T-helper 9 cell (primary cell): ENCODE data around the gene SLC25A22.

Experiments used
- DNase-seq: peaks from one replicate; pipeline ENCODE4 v3.0.0-alpha.2; 2020

The SLC25A22 gene

DNA sequence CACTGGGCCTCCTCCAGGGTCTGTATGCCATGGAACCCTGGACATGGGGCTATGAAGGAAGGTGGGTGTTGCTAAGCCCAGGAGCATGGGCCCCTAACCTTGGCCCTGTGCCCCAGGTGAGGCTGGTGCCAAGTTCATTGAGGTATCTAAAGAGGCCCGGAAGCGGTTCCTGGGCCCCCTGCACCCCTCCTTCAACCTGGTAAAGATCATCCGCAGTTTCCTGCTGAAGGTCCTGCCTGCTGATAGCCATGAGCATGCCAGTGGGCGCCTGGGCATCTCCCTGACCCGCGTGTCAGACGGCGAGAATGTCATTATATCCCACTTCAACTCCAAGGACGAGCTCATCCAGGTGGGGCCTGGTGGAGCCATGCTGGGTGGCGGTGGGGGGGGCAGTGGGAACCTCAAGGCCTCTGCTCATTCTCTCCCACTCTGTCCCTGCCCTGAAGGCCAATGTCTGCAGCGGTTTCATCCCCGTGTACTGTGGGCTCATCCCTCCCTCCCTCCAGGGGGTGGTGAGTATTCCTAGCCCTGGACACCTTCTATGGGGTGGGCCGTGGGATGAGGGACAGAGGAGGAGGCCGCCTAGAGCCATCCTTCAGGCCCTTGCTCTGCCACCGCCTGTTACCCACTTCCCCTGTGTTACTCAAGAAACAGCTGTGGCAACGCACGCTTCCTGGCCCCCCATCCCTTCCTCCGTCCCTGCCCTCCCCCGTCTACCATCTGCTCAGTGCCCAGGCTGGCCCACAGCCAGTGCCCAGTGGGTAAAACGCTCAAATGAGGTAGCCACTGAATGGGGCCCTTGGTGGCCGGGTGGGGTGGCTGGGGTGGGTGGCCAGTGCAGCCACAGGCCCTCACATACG lies 23.7 kb upstream of the SLC25A22 start:
- no peak for DNase-seq

- DNase-seq: no peak
Observed at GRCh38 chr11:820655-821511, 22.8 kb upstream of the SLC25A22 start.

GRCh38 chr11:819943-820649 lies 22.0 kb upstream of the SLC25A22 start:
- peak; percentile 94 for DNase-seq

- peak; percentile 92 for DNase-seq
Observed at GRCh38 chr11:819129-819931, 21.2 kb upstream of the SLC25A22 start.

DNA sequence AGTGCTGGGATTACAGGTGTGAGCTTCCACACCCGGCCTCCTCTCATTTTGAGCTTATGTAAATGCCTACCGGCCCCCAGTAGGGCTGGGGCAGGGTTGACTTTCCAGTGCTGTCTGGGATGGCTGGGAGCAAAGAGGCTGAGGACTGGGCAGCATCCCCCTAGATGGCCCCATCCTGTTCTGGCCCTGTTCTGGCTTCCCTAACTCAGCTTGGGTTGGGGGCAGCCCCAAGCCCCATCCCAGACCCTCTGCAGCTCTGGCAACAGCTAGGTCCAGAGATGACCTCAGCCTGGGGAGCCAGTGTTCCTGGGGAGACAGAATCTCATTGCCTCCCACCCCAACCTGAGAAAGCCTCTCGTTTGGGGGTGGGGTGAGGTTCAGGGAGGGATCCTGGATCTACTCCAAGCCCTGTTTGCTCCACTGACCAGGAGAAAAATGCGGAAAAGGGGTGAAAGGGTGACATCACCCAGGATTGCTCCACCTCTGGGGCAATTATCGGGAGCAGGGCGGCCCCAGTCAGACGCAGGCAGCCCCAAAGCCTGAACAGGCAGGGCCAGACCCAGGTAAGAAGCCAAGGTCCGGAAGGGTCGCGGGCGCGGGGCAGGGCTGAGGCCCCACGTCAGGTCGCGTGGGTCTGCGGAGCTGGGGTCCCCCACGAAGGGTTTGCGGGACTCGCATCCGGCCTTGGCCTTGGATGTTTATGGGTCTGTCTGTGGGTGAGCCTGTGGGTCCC lies 20.5 kb upstream of the SLC25A22 start, which contains the start of gene PNPLA2:
PNPLA2 (plus strand) TSS at position 519 of the 733 bp plus-strand sequence. CDS start 805 bp downstream, outside the sequence.
- no peak for DNase-seq

- DNase-seq: no peak
Observed at GRCh38 chr11:816433-816779, 18.3 kb upstream of the SLC25A22 start.

DNA sequence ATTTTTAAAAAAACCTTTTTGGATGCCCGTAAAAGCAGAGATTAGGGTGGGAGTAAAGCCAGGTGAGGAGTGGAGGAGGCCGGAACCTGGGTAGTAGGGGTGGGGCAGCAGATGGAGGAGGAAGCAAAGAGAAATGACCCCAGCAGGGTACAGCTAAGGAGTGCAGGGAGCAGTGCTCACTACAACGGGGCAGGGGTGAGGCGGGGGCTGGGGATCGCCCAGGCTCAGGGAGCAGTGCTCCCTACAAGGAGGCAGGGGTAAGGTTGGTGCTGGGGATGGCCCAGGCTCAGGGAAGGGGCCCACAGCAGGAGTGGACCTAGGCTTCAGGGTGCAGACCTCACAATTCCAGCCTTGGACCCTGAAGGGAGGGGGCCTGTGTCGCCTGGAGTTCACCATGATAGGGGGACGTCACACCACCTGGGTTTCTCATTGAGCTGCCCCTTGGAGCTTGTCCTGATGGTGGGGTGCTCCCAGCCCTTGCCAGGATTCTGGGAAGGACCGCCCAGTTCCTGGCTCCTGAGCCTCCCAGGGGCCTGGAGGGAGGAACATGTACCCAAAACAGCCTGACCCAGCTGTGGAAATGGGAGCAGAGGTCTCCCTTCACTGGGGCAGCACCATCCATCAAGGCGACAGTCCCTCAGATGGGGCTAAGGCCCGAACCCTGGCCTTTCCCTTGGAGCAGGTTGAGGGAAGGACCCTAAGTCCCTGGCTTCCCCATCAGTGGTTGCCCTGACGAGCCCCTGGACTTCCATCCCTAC lies 17.8 kb upstream of the SLC25A22 start:
- no peak for DNase-seq

- DNase-seq: no peak
Observed at GRCh38 chr11:813456-814096, 15.5 kb upstream of the SLC25A22 start.

GRCh38 chr11:813072-813455 lies 15.0 kb upstream of the SLC25A22 start:
- DNase-seq: no peak

- no peak for DNase-seq
Observed at GRCh38 chr11:812390-812789, 14.3 kb upstream of the SLC25A22 start.

- DNase-seq: no peak
Observed at GRCh38 chr11:811446-812245, 13.6 kb upstream of the SLC25A22 start.

DNA sequence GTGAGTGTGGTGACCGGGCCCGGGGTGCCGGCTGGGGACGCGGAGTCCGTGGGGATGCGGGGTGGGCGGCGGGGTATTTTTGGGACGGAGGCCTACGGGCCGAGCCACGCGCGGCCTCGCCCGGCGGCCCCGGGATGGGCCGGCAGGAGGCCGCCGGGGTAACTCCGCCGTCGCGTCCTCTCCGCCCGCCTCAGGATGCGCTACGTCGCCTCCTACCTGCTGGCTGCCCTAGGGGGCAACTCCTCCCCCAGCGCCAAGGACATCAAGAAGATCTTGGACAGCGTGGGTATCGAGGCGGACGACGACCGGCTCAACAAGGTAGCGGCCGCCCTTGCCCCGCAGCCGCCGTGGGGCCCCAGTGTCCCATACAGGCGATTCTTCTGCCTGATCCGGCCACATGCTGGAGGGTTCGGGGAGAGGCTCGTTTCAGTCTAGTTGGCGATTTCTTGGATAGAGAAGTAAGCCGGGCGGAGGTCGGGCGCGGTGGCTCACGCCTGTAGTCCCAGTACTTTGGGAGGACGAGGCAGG lies 12.0 kb upstream of the SLC25A22 start:
- no peak for DNase-seq

DNA sequence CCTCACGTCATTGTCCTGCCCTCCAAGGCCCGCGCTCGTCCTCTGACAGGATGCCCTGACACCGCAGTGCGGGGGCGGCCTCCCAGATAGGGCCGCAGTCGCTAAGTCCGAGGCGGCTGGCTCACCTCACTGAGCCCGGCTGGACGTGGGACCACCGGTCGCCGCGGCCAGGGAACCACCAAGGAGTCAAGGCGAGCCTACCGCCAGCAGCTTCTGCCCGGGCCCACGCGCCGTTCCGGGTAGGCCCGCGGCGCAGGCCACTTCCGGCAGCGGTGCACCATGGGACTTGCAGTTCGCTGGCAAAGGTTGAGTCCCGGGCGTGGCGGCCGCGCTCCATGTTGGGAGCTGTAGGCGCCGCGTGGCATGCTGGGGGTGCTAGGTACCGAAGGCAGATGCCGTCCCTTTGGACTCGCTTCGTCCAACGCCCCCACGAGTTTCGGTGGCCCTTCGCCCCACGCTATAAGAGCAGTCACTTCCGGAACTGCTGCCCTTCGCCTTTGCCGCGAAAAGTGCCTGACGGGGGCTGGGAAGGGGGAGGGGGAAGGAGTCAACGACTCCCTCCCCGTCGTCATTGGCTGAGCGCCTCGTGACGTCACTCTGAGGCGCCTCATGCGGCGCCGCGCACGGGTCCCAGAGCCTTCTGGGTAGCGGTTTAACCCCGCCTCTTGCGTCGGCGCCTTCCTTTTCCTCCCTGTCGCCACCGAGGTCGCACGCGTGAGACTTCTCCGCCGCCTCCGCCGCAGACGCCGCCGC lies 11.4 kb upstream of the SLC25A22 start, which contains the start of gene RPLP2:
RPLP2 (plus strand) TSS at position 681 of the 753 bp plus-strand sequence. CDS start 268 bp downstream, outside the sequence.
- DNase-seq: peak; percentile 98

DNA sequence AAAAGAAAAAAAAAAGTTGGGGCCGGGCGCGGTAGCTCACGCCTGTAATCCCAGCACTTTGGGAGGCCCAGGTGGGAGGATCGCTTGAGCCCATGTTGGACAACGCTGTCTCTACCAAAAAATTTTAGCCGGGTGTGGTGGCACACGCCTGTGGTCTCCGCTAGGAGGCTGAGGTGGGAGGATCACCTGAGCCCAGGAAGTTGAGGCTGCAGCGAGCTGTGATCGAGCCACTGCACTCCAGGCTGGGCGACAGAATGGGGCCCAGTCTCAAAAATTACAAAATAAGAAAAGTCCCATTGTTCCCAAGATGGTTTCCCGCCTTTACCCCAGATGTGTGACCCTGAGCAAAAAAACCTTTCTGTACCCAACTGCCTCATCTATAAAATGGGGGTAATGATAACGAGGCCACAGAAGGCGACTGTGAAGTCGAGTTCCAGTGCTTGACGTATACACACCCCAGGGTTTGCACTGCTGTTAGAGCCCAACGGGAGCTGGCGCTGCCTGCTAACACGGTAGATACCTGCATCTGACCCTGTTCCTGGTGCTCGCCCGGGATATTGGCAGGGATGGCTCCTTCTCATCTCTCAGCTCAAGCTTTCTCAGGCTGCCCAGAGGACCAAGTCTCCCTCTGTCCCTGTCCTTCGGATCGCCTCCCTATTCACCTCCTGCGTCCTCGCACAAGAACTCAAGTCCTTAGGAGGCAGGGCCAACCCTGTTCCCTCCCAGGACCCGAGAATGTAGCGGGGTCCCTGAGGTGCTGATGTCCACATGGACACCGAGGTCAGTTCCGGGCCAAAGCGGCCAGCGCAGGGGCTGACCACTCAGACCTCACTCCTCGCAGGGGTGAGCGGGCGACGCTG lies 10.6 kb upstream of the SLC25A22 start:
- no peak for DNase-seq

- no peak for DNase-seq
Observed at GRCh38 chr11:804599-804964, 6.5 kb upstream of the SLC25A22 start.

- no peak for DNase-seq
Observed at GRCh38 chr11:803770-804598, 5.9 kb upstream of the SLC25A22 start.

DNA sequence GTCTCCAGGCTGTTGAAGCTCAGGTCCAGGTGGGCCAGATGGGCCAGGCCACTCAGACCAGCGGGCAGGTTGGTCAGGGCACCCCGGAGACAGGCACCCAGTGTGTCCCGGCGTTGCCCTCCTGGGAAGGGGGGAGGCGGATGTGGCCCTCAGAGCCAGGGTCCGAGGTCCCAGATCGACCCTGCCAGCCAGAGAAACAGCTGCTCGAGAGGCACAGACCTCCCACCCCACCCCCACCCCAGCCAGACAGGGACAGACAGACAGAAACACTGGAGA lies 5.3 kb upstream of the SLC25A22 start:
- DNase-seq: no peak
